ENCODE measurements around the gene KLHL40.

- TF ChIP-seq EZH2 (IDR thresholded peaks at IDR 0.05; ENCODE audit: borderline replicate concordance) (no peak), EZH2phosphoT487 (IDR thresholded peaks at IDR 0.05; ENCODE audit: low read depth, severe bottlenecking, unreplicated experiment) (no peak)
Observed at GRCh38 chr3:42707620-42708355, 22.5 kb downstream of the KLHL40 start.
